Glomerular endothelial cell (primary cell): ENCODE data around the gene SIPA1L3. TPM values are rescaled to one million over a fixed set of nuclear protein-coding genes. Genes with fewer than 3 reads are reported as not detected.
A peak's percentile ranks its signal among the peaks of the same experiment; 100 is the strongest.

Experiments used
- DNase-seq: peaks from one replicate; pipeline ENCODE4 v3.0.0-alpha.2; 2011; ENCODE audit warnings: low read depth, low spot score; ENCODE audit errors: extremely low read depth
- total RNA-seq: library from RNA; depleted of rRNA; stranded (reverse); fragments of >200 nt; gene quantifications from 2 replicates; pipeline ENCODE4 v1.2.3, GENCODE V29; 2015

The SIPA1L3 gene
- total RNA-seq, 1 donor from 2014 or later = 64.8 TPM

GRCh38 chr19:38173291-38174041 is 266.5 kb downstream of the SIPA1L3 start:
- peak; percentile 5 for DNase-seq

GRCh38 chr19:38175422-38175821 is 268.4 kb downstream of the SIPA1L3 start:
- no peak for DNase-seq

- DNase-seq = no peak
Measured at GRCh38 chr19:38180071-38180470, 273.1 kb downstream of the SIPA1L3 start.

- no peak for DNase-seq
Measured at GRCh38 chr19:38182536-38183210, 275.7 kb downstream of the SIPA1L3 start.

- DNase-seq = no peak
Measured at GRCh38 chr19:38183251-38183897, 276.4 kb downstream of the SIPA1L3 start.

DNA sequence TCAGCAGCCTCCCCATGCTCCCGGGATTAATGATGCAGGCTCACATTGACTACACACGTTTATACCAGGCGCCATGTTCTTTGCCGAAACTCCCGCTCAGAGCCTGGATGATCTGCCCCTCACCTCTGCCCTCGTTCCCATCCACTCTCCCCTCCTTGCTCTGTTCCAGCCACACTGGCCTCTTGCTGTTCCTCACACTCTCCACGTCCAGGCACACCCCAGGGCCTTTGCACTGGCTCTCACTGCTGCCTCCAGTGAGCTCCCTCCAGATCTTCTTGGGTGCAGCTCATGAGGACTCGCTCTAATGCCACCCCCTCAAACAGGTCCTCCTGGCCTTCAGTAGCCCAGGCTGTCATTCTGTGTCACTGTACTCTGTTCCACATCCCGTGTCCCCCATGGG is 277.8 kb downstream of the SIPA1L3 start:
- DNase-seq = no peak

DNA sequence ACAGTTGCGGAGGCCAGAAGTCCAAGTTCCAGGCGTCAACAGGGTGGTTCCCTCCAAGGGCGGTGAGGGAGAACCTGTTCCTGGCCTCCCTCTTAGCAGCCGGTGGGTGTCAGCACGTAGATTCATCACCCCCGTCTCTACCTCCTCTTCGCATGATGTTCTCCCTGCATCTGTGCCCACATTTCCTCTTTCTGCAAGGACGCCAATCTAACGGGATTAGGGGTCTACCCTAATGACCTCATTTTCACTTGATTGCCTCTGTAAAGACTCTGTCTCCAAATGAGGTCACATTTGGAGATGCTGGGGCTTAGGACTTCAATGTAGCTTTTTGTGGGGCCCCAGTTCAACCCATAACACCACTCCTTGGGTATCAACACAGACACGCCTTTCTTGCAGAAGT is 278.6 kb downstream of the SIPA1L3 start:
- DNase-seq = no peak

GRCh38 chr19:38190061-38190460 is 283.1 kb downstream of the SIPA1L3 start:
- no peak for DNase-seq

DNA sequence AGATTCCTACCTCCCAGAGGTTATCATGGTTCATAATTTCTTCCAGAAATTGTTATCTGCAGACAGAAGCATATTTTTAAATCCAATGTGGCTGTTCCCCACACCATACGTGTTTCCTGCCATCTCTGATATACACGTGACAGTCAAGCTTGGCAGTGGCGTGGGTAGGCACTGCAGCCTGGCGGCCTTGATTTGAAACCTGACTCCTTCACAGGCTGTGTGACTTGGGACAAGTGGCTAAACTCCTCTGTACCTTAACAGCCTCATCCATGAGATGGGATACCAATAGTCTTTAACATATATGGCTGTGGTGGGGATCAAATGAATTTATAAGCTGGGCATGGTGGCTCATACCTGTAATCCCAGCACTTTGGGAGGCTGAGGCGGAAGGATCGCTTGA is 283.8 kb downstream of the SIPA1L3 start:
- no peak for DNase-seq

- no peak for DNase-seq
Measured at GRCh38 chr19:38191747-38192146, 284.7 kb downstream of the SIPA1L3 start.

- no peak for DNase-seq
Measured at GRCh38 chr19:38193445-38193844, 286.4 kb downstream of the SIPA1L3 start.

DNA sequence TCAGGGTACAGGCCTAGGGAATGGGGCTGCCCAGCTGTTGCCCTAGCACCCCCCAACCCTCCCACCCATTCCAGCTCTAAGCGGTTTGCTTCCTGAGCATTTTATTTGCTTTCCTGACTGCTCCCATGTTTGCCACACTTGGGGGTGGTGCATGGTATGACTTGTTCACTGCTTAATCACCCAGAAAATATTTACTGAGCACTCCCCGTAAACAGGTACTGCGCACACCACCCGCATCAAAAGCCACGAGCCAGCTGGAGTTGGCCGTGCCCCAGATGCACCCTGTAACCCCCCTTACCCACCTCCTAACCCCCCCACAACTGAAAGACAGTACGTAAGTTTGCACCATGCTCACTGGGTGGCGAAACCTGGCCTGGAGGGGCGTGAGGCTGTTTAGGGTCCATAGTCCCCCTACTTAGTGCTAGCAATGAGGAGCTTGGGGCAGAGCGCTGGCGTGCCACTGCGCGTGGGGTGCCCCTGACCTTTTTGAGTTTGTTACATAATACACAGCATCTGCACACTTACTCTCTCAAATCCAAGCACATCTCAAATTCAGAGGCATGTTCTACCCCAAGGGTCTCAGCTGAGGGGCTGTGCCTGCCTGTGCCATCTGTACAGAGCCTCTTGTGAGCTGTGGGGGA is 287.2 kb downstream of the SIPA1L3 start:
- DNase-seq = no peak

DNA sequence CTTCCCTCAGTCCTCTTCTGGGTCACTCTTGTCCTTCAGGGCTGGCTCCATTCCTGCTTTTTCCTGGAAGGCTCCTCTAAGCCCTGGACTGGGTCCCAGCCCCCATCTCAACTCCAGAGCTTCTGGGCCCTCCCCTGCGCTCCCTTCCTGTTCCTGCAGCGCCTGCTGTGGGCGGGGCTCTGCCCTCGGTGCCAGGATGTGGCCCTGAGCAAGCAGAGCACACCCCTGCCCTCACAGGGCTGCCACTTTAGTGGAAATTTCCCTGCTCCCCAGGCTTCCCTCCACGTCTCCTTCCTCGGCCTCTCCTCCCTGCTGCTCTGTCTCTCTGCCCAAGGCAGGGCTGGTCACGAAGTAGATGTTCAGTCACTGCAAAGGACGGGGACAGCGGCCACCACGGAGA is 288.2 kb downstream of the SIPA1L3 start:
- no peak for DNase-seq

DNA sequence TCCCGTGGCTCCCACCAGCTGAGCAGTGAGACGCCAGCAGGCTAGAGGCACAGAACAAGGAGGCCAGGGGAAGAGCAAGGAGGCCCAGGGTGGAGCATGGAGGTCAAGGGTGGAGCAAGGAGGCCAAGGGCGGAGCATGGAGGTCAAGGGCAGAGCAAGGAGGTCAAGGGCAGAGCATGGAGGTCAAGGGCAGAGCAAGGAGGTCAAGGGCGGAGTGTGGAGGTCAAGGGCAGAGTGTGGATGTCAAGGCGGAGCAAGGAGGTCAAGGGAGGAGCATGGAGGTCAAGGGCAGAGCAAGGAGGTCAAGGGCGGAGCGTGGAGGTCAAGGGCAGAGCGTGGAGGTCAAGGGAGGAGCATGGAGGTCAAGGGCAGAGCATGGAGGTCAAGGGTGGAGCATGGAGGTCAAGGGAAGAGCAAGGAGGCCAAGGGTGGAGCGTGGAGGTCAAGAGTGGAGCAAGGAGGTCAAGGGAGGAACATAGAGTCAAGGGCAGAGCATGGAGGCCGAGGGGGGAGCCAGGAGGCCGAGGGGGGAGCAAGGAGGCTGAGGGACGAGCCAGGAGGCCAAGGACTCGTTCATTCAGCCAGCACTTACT is 289.3 kb downstream of the SIPA1L3 start:
- no peak for DNase-seq

DNA sequence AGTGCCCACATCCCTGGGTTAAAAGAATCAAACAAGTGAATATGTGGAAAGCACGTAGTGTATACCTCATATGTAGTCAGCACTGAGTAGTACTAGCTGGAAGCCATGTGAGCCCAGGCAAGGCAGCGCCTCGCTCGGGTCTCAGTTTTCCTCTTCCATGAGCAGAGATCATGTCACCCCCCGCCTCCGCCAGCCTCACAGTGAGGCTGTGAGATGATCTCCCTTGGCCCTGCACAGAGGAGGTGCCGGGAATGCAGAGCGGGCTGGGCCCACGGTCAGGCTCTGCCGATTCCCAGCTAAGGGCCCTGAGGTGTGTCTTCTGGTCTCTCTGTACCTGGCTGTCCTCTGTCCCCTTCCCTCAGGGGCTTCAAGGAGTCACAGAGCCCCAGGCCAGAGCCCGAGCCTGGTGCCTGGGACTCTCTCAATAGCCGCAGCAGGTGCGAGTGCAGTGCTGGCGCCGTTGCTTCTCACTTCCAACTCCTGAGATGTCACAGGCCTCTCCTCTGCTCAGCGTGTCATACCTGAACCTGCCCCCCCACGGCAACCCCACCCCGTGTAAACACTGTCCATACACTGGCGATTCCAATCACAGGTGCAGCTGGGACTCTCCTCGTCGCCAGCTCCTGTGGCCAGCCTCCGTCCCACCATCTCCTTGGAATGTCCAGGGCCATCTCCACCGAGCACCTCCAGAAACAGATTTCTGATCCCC is 290.1 kb downstream of the SIPA1L3 start:
- no peak for DNase-seq

DNA sequence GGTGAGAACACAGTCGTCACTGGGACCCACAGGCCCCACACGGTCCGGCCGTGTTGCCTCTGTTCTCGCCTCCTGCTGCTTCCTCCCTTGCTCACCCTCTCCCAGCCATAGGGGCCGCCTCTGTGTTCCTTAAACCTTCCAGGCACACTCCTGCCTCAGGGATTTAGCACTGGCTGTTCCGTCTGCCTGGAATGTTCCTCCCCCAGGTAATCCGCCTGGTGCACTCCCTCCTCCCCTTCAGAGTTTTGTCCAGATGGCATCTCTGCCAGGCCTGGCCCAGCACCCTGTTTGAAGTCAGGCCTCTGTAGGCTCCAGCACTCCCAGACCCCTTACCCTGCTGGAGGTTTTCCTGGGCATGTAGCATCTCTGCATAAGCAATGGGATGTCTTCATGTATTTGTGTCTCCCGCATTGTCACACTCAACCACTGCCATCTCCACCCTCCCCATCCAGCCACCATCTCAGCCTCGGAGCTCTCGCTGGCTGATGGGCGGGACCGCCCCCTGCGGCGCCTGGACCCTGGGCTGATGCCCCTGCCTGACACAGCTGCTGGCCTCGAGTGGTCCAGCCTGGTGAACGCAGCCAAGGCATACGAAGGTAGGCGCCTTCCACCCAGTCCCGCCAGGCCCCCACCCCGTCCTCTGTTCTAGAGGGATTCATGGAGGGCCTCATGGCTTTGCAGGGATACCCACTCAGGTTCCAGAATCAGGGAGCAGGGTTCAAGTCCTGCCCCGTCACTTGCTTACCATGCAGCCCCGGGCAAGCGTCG is 291.1 kb downstream of the SIPA1L3 start:
- no peak for DNase-seq

- DNase-seq = no peak
Measured at GRCh38 chr19:38199340-38199739, 292.3 kb downstream of the SIPA1L3 start.

GRCh38 chr19:38201731-38202130 is 294.7 kb downstream of the SIPA1L3 start:
- no peak for DNase-seq

- no peak for DNase-seq
Measured at GRCh38 chr19:38202504-38202903, 295.5 kb downstream of the SIPA1L3 start.

- DNase-seq = no peak
Measured at GRCh38 chr19:38203197-38203596, 296.2 kb downstream of the SIPA1L3 start.
